ENCODE measurements around the gene HSDL2. TPM values are rescaled to one million over a fixed set of nuclear protein-coding genes. Genes with fewer than 3 reads are reported as not detected.
"Not testable (repeated sequence)": the region's sequence is repeated elsewhere in the genome, so short reads cannot be mapped to it uniquely, and the experiment has no call there.

The HSDL2 gene
- total RNA-seq, 3 donors from 2014 or later, result 4.7 to 7.8 (median 5.7) TPM

DNA sequence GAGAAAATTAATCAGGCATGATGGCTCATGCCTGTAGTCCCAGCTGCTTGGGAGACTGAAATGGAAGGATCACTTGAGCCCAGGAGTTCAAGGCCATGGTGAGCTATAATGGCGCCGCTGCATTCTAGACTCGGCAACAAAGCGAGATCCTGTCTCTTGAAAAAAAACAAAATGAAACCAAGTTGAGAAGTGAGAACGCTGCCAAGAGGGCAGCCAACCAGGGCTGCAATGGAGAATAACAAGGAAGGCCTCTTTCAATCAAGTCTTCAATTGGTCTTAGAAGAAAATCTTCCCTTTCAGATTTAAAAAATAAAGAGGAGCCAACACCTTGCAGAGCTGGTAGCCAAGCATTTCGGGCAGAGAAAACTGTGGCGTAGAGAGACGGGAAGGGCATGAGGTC, 121.4 kb downstream of the HSDL2 start:
- no peak for DNase-seq
- Mint-ChIP-seq H3K9me3 (no peaks in the 10 kb centered on the region), H3K27me3 (ENCODE audit: low read depth) (no peaks in the 10 kb centered on the region), H3K4me1 (ENCODE audit: low read depth) (no peaks in the 10 kb centered on the region), H3K4me3 (no peak overlapping the region), H3K36me3 (ENCODE audit: insufficient read depth) (no peaks in the 10 kb centered on the region)
- ATAC-seq, result no peak

DNA sequence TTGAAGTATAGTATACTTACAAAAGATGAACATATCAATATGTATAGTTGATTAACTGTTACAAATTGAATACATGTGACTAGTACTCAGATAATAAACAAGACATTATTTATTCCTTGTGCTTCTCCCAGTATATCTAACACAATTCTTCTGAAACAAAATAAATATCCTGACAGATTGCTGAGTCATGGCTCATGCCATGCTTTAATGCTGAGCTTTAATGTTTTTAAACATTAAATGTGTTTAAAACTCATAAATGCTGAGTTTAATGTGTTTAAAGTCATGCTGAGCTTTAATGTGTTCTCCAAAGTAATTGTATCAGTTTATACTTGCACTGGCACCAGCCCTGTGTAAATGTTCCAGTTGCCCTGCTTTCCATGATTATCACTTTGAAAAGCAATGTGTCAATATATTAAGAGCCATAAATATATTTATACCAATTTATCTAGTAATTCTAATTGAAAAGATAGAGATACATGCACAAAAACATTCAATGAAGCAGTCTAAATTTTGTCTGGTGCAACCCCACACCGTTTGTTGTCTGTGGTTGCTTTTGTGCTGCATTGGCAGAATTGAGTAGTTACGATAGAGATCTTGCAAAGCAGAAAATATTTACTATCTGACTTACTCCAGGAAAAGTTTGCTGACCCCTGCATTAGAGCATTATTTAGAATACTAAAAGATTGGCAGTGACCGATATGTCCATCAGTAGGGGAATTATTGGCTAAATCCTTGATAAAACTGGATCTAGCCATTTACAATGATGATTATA, 122.5 kb downstream of the HSDL2 start:
- no peak for ATAC-seq
- H3K9me3 Mint-ChIP-seq, result no peaks in the 10 kb centered on the region
- H3K27me3 Mint-ChIP-seq (ENCODE audit: low read depth), result no peaks in the 10 kb centered on the region
- H3K36me3 Mint-ChIP-seq (ENCODE audit: insufficient read depth), result no peaks in the 10 kb centered on the region
- DNase-seq, result no peak
- no peak overlapping the region for H3K4me3 Mint-ChIP-seq
- no peaks in the 10 kb centered on the region for H3K4me1 Mint-ChIP-seq (ENCODE audit: low read depth)

DNA sequence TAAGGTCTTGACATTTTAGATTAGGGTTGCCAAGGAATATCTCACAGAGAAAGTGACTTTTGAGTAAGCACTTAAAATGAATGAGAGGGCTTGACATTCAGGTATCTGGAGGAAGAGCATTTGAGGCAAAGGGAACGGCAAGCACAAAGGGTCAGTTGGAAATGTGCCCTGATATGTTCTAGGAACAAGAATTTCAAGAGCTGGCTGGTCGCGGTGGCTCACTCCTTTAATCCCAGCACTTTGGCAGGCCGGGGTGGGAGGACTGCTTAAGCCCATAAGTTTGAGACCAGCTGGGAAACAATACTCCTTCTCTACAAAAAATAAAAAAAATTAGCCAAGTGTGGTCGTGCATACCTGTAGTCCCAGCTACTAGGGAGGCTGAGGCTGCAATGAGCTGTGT, 123.3 kb downstream of the HSDL2 start:
- no peaks in the 10 kb centered on the region for H3K27me3 Mint-ChIP-seq (ENCODE audit: low read depth)
- H3K4me3 Mint-ChIP-seq, result no peak overlapping the region
- no peaks in the 10 kb centered on the region for H3K4me1 Mint-ChIP-seq (ENCODE audit: low read depth)
- H3K9me3 Mint-ChIP-seq, result no peaks in the 10 kb centered on the region
- DNase-seq (no peak), ATAC-seq (no peak)
- H3K36me3 Mint-ChIP-seq (ENCODE audit: insufficient read depth), result no peaks in the 10 kb centered on the region

DNA sequence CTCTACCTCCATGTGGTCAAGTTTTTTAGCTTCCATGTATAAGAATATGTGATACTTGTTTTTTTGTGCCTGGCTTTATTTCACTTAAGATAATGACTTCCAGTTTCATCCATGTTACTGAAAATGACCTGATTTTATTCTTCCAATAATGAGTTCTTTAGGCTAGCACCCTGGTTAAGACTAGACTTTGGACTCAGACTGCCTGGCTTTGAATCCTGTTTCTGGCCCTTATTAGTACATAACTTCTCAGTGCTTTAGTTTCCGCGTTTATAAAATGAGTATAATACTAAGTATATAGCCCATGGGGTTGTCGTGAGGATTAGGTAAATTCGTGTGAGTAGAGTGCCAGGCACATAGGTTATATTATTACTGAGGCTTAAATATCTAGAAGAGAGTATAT, 125.2 kb downstream of the HSDL2 start:
- DNase-seq, result no peak
- Mint-ChIP-seq H3K36me3 (ENCODE audit: insufficient read depth) (no peaks in the 10 kb centered on the region), H3K4me1 (ENCODE audit: low read depth) (no peaks in the 10 kb centered on the region), H3K4me3 (no peak overlapping the region), H3K9me3 (no peaks in the 10 kb centered on the region), H3K27me3 (ENCODE audit: low read depth) (no peaks in the 10 kb centered on the region)
- ATAC-seq, result no peak

DNA sequence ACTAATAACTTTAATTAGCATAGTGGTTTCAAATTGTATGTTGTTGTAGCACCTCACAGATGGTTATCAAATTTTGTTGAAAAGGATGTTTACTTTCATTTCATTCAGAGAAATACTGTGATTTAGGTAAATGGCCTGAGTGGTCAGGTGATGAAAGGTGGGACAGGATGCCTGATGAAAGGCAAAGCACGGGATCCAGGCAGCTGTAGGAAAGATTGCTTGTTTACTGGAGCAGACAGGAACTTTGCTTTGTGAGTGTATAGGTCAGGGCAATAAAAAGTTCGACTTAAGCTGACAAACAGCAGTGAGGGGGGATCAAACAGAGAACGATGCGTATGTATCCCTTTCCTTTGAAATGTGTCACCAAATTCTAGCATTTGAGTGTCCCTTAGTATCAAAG, 125.7 kb downstream of the HSDL2 start:
- no peak overlapping the region for H3K4me3 Mint-ChIP-seq
- H3K27me3 Mint-ChIP-seq (ENCODE audit: low read depth), result no peaks in the 10 kb centered on the region
- no peaks in the 10 kb centered on the region for H3K4me1 Mint-ChIP-seq (ENCODE audit: low read depth)
- DNase-seq (no peak), ATAC-seq (no peak)
- no peaks in the 10 kb centered on the region for H3K36me3 Mint-ChIP-seq (ENCODE audit: insufficient read depth)
- H3K9me3 Mint-ChIP-seq, result no peaks in the 10 kb centered on the region

DNA sequence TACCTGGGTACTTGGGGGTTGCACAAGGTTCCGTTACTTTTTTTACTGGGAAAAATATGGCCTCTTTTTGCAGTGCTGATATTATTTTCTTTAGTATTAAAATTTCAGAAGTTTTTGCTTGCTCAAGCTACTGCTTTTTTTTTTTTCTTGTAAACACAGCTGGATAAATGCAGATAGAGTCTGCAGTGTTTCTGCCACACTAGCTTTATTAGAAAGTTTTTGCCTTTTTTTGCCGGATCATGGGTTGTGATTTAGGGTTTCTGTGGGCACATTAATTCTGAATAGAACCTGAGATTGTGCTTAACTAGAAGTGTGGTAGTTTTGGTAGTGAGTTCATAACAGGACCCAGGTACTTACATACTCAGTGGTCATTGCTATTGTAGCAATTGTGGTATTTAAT, 126.7 kb downstream of the HSDL2 start:
- Mint-ChIP-seq H3K4me3 (no peak overlapping the region), H3K36me3 (ENCODE audit: insufficient read depth) (no peaks in the 10 kb centered on the region), H3K4me1 (ENCODE audit: low read depth) (no peaks in the 10 kb centered on the region), H3K9me3 (no peaks in the 10 kb centered on the region), H3K27me3 (ENCODE audit: low read depth) (no peaks in the 10 kb centered on the region)
- no peak for ATAC-seq
- DNase-seq, result no peak

DNA sequence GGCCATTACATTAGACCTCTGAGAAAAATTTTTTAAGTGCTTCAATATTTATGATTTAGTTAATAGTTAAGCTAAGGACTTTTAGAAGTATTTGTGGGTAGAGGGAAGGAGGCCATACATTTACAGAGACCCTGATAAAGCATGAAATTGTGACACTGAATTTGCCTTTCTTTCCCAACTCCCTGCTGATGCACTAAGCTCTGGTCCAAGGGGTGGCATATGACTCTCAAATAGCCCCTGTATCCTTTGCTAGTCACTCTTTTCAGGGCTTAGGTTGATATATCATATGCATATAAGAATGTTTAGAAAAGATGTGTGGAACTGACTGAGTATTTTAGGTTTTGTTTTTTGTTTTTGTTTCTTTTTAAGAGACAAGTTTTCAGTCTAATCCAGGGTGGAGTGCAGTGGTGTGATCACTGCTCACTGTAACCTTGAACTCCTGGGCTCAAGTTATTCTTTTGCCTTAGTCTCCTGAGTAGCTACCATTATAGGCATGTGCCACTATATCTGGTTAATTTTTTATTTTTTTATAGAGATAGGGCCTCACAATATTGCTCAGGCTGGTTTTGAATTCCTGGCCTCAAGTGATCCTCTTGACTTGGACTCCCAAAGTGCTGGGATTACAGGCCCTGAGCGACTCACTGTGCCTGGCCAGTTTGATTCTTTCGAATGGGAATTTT, 127.2 kb downstream of the HSDL2 start:
- no peak for ATAC-seq
- Mint-ChIP-seq H3K36me3 (ENCODE audit: insufficient read depth) (no peaks in the 10 kb centered on the region), H3K4me3 (no peak overlapping the region), H3K27me3 (ENCODE audit: low read depth) (no peaks in the 10 kb centered on the region), H3K9me3 (no peaks in the 10 kb centered on the region), H3K4me1 (ENCODE audit: low read depth) (no peaks in the 10 kb centered on the region)
- no peak for DNase-seq

DNA sequence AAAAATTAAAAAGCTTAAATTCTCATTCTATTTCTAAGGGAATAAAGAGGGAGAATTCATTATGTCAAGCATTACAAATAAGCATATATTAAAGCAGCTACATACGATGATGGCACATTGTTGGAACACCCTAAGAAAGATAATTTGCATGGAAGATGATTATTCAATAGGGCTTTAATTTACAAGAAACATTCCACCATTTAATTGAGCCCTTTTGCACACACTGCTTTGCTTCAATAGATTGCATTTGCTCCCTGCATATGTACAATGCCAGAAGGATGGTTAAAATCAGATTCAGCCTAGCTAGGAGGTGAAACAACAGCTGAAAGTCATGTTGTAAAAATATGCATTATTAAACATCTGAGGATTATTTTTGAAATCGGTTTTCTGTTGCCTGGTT, 128.5 kb downstream of the HSDL2 start:
- Mint-ChIP-seq H3K4me3 (no peak overlapping the region), H3K27me3 (ENCODE audit: low read depth) (no peaks in the 10 kb centered on the region), H3K9me3 (no peaks in the 10 kb centered on the region), H3K4me1 (ENCODE audit: low read depth) (no peaks in the 10 kb centered on the region), H3K36me3 (ENCODE audit: insufficient read depth) (no peaks in the 10 kb centered on the region)
- no peak for ATAC-seq
- no peak for DNase-seq

DNA sequence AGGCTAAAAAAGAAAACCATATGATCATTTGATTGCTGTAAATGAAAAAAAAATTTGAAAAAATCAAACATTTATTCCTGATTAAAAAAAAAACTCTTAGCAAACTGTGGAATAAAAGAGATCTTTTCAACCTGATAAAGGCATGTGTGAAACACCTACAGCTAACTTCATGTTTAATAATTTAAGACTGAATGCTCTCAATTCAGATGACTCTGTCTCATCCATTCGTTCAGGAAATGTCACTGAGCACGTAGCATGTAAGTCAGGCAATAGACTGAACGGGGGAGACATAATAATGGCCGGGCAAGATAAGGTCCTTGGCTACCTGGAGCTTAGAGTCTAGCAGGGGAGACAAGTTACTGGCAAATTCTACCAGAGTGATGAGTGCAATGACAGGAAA, 132.5 kb downstream of the HSDL2 start:
- H3K27me3 Mint-ChIP-seq (ENCODE audit: low read depth); ATAC-seq; H3K4me3 Mint-ChIP-seq; DNase-seq; H3K36me3 Mint-ChIP-seq (ENCODE audit: insufficient read depth); H3K4me1 Mint-ChIP-seq (ENCODE audit: low read depth); H3K9me3 Mint-ChIP-seq: not testable (repeated sequence)

DNA sequence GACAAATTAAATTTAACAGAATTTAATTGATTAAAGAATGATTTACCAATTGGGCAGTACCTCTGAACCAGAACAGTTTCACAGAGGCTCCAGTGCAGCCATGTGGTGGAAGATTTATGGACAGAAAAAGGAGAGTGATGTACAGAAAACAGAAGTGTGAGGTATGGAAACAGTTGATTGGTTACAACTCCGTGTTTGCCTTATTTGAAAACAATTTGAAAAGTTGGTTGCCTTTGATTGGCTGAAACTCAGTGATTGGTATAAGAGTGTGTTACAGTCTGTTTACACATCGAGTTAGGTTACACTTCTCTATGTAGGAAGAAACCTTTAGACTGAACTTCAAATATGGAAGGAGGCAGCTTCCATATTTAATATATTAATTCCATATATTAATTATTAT, 136.9 kb downstream of the HSDL2 start:
- no peaks in the 10 kb centered on the region for H3K36me3 Mint-ChIP-seq (ENCODE audit: insufficient read depth)
- no peaks in the 10 kb centered on the region for H3K27me3 Mint-ChIP-seq (ENCODE audit: low read depth)
- no peak overlapping the region for H3K4me3 Mint-ChIP-seq
- H3K9me3 Mint-ChIP-seq, result no peaks in the 10 kb centered on the region
- no peaks in the 10 kb centered on the region for H3K4me1 Mint-ChIP-seq (ENCODE audit: low read depth)
- DNase-seq, result no peak
- no peak for ATAC-seq

DNA sequence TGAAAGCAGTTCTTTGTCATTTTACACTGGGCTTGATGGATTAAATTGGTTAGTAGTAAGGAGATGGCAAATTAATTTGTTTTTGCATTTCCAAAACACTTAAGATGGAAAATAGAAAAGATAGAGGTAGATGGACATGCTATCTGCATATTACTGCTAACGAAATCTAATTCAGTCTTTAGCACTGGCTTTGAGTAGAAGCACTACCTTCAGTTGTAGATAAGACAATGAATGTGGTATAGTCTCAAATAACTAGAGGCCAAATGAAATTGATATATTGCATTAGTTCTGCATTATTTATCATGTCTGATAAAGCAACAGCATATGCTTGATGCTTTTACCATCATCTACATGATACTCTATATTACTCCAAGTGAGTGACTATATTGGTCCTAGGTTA, 140.2 kb downstream of the HSDL2 start:
- no peak for ATAC-seq
- DNase-seq, result no peak
- Mint-ChIP-seq H3K4me1 (ENCODE audit: low read depth) (no peaks in the 10 kb centered on the region), H3K36me3 (ENCODE audit: insufficient read depth) (no peaks in the 10 kb centered on the region), H3K9me3 (no peaks in the 10 kb centered on the region), H3K4me3 (no peak overlapping the region), H3K27me3 (ENCODE audit: low read depth) (no peaks in the 10 kb centered on the region)

DNA sequence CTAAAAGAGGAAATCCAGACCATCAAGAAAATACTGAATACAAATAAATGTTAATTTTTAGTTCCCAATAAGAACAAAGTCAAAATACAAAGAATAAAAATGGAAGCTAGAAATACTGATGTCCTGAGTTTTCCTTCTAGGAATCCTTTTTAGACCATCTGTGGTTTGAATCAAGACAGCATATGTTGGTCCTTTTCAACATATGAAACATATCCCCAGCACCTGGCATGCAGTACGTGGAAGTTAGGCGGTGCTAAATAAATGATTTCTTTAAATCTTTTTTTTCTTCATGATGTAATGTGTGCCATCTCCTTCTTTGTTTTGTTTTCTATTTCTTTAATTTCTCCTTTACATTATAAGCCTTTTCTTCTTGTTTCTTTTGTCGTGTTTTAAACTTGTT, 140.7 kb downstream of the HSDL2 start:
- no peaks in the 10 kb centered on the region for H3K4me1 Mint-ChIP-seq (ENCODE audit: low read depth)
- H3K4me3 Mint-ChIP-seq, result no peak overlapping the region
- no peak for ATAC-seq
- no peak for DNase-seq
- no peaks in the 10 kb centered on the region for H3K27me3 Mint-ChIP-seq (ENCODE audit: low read depth)
- no peaks in the 10 kb centered on the region for H3K36me3 Mint-ChIP-seq (ENCODE audit: insufficient read depth)
- H3K9me3 Mint-ChIP-seq, result no peaks in the 10 kb centered on the region

Other genes with a start within 250 kb of the HSDL2 start
- gene SUSD1, start 204.8 kb upstream of the HSDL2 start, total RNA-seq, result 1 to 10 TPM; 2.3 to 2.7 (median 2.4) TPM
- gene PTBP3, start 46.5 kb upstream of the HSDL2 start, total RNA-seq, result 10 to 100 TPM; 73.1 to 81.1 (median 73.5) TPM
- gene KIAA1958, start 106.7 kb downstream of the HSDL2 start, total RNA-seq, result 1 to 10 TPM; 4.7 to 6.9 (median 6.7) TPM